Measurements from ENCODE around the gene FMNL2.

FMNL2 gene

DNA sequence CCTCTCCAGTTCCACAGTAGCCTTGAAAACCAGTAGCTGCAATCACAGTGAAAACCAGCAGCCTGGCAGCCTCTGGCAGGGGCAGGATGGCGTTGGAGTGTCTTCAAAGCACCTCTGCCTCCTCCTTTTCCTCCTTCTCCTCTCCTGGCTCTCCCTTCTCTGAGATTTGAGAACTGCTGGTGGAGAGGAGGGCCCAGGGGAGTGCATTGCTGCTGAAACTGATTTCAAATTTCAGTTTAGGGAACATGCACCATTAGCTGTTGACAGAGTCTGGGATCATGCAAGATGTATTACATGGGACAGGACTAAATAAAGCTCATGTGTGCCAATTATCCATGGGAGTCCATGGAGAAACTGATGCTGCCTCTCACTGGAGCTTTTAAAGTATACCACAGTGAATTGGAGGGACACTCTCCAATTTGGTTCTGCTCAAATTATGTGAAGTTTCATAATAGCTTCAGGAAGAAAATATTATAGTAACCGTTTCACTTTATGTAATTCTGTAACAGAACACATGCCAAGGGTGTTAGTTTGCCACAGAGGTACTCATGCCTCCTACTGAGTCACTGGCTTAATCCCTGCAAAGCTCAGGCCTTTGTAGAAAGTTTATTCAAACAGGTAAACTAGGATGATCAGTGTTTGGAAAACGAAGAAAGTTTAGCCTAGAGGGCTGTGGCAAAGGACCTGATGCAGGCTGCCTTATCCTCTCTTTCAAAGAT lies 236.2 kb downstream of the FMNL2 start:
- DNase-seq (ENCODE audit: low read depth), result no peak
- TF ChIP-seq CTCF (IDR thresholded peaks at IDR 0.05; ENCODE audit: low read depth, low read length, missing control alignments), result no peak
- in situ Hi-C loops (cut with HindIII; ENCODE audit: low sequenced_read_pairs), result no loop called here
- H3K4me3 ChIP-seq (ENCODE audit: low read depth, low read length), result no peak overlapping the region

- no peak for DNase-seq (ENCODE audit: low read depth)
- no peak overlapping the region for H3K4me3 ChIP-seq (ENCODE audit: low read depth, low read length)
- TF ChIP-seq CTCF (IDR thresholded peaks at IDR 0.05; ENCODE audit: low read depth, low read length, missing control alignments), result no peak
- in situ Hi-C loops (cut with HindIII; ENCODE audit: low sequenced_read_pairs), result no loop called here
Observed at GRCh38 chr2:152572031-152572430, 237.1 kb downstream of the FMNL2 start.

DNA sequence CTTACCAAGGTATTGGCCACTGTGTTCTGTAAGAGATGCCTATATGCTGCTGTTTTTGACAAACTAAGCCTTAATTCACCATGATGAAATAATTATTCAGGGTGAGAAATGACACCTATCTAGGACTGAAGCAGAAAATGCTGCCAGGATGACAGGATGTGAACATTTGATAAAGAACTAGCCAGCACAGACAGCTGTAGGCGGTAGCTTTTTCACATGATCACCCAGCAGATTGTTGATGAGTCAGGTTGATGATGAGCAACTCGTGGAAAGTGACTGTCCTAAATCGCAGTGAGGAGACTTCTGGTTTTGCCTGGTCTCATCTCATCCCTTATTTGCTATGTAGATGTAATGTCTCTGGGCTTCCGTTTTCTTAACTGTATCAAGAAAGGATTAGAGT lies 238.2 kb downstream of the FMNL2 start:
- no peak for DNase-seq (ENCODE audit: low read depth)
- no peak for TF ChIP-seq CTCF (IDR thresholded peaks at IDR 0.05; ENCODE audit: low read depth, low read length, missing control alignments)

GRCh38 chr2:152577579-152577978 lies 242.6 kb downstream of the FMNL2 start:
- DNase-seq (ENCODE audit: low read depth), result no peak
- TF ChIP-seq CTCF (IDR thresholded peaks at IDR 0.05; ENCODE audit: low read depth, low read length, missing control alignments), result no peak
- no peak overlapping the region for H3K4me3 ChIP-seq (ENCODE audit: low read depth, low read length)
- in situ Hi-C loops (cut with HindIII; ENCODE audit: low sequenced_read_pairs), result no loop called here

More for the DNA sequence above, 238.2 kb downstream of the FMNL2 start:
- H3K4me3 ChIP-seq (ENCODE audit: low read depth, low read length), result no peak overlapping the region
- in situ Hi-C loops (cut with HindIII; ENCODE audit: low sequenced_read_pairs), result no loop called here

GRCh38 chr2:152578573-152578972 lies 243.6 kb downstream of the FMNL2 start:
- DNase-seq (ENCODE audit: low read depth), result no peak
- H3K4me3 ChIP-seq (ENCODE audit: low read depth, low read length), result no peak overlapping the region
- in situ Hi-C loops (cut with HindIII; ENCODE audit: low sequenced_read_pairs), result no loop called here
- no peak for TF ChIP-seq CTCF (IDR thresholded peaks at IDR 0.05; ENCODE audit: low read depth, low read length, missing control alignments)

DNA sequence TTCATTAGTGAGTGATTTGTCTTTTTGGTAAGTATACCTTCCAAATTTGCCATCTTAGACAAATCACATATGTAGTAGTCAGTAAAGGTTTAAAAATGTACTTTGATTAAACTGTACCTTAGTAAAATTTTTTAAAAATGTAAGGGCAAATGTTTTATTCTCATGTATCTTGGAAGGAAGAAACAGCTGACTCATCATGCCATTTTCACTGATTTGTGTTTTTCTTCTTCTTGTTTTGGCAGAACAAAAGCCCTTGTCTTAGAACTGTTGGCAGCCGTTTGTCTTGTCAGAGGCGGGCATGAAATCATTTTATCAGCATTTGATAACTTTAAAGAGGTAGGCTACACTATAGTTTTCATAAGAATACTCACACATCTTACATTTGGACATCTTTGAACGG lies 245.7 kb downstream of the FMNL2 start:
- in situ Hi-C loops (cut with HindIII; ENCODE audit: low sequenced_read_pairs), result no loop called here
- no peak overlapping the region for H3K4me3 ChIP-seq (ENCODE audit: low read depth, low read length)
- no peak for DNase-seq (ENCODE audit: low read depth)
- TF ChIP-seq CTCF (IDR thresholded peaks at IDR 0.05; ENCODE audit: low read depth, low read length, missing control alignments), result no peak
